Liver (tissue), 9 donors: Measurements from ENCODE around the gene PDLIM5. TPM values are rescaled to one million over a fixed set of nuclear protein-coding genes. Genes with fewer than 3 reads are reported as not detected.
A peak's percentile ranks its signal among the peaks of the same experiment; 100 is the strongest.

Experiments used
- DNase-seq: peaks from one replicate; pipeline ENCODE4 v3.0.0-alpha.2; 2017; ENCODE audit warnings: low spot score
- H3K27ac ChIP-seq, 2 donors: one replicate each; pipeline ENCODE4 v1.7.0; 2013; ENCODE audit warnings: inconsistent platforms in 2 of 2, low read length in 2 of 2, control low read depth in 1 of 2, low read depth in 1 of 2, mild to moderate bottlenecking in 1 of 2
- H3K27me3 ChIP-seq, 4 donors: one replicate each; pipeline versions ENCODE4 v1.6.1 to v1.7.0; 2013; ENCODE audit warnings: low read length in 3 of 4, inconsistent platforms in 1 of 4, mild to moderate bottlenecking in 1 of 4, moderate library complexity in 1 of 4; ENCODE audit not compliant: control insufficient read depth in 4 of 4, insufficient read depth in 4 of 4
- H3K36me3 ChIP-seq, 4 donors: one replicate each; pipeline versions ENCODE4 v1.6.1 to v1.7.0; 2013; ENCODE audit warnings: low read length in 3 of 4, mild to moderate bottlenecking in 3 of 4, low read depth in 1 of 4, moderate library complexity in 1 of 4; ENCODE audit not compliant: control insufficient read depth in 4 of 4, insufficient read depth in 3 of 4
- H3K4me1 ChIP-seq, 4 donors: one replicate each; pipeline versions ENCODE4 v1.6.1 to v1.7.0; 2013; ENCODE audit warnings: low read length in 3 of 4, mild to moderate bottlenecking in 3 of 4, moderate library complexity in 1 of 4; ENCODE audit not compliant: control insufficient read depth in 4 of 4, insufficient read depth in 4 of 4
- H3K4me3 ChIP-seq, 3 donors: one replicate each; pipeline versions ENCODE4 v1.6.1 to v1.7.0; 2013; ENCODE audit warnings: low read length in 3 of 3, control low read depth in 1 of 3, low read depth in 1 of 3, mild to moderate bottlenecking in 1 of 3
- H3K9ac ChIP-seq, 2 donors: one replicate each; pipeline ENCODE4 v1.7.0; 2013; ENCODE audit warnings: low read length in 2 of 2, mild to moderate bottlenecking in 2 of 2, moderate library complexity in 2 of 2, control low read depth in 1 of 2, low read depth in 1 of 2
- H3K9me3 ChIP-seq, 4 donors: one replicate each; pipeline versions ENCODE4 v1.6.1 to v1.7.0; 2013; ENCODE audit warnings: low read length in 3 of 4; ENCODE audit not compliant: control insufficient read depth in 4 of 4
- EGR1 ChIP-seq, 2 donors: IDR thresholded peaks; 2 replicates each; pipeline ENCODE4 v1.6.1; 2016 to 2018; ENCODE audit warnings: antibody characterized with exemption in 2 of 2, low read depth in 2 of 2
- FOXA1 ChIP-seq: IDR thresholded peaks from 2 replicates; pipeline ENCODE4 v1.6.1; 2016; ENCODE audit warnings: antibody characterized with exemption
- FOXA2 ChIP-seq: IDR thresholded peaks from 2 replicates; pipeline ENCODE4 v1.6.1; 2016; ENCODE audit warnings: antibody characterized with exemption
- GABPA ChIP-seq, 2 donors: IDR thresholded peaks in 1 of 2; conservative IDR thresholded peaks in 1 of 2; 2 replicates each; pipeline ENCODE4 v1.6.1; 2016; ENCODE audit warnings: antibody characterized with exemption in 2 of 2, mild to moderate bottlenecking in 1 of 2, moderate library complexity in 1 of 2
- HNF4A ChIP-seq, 2 donors: conservative IDR thresholded peaks; 2 replicates each; pipeline ENCODE4 v1.6.1; 2016; ENCODE audit warnings: antibody characterized with exemption in 2 of 2, mild to moderate bottlenecking in 2 of 2
- HNF4G ChIP-seq: IDR thresholded peaks from 2 replicates; pipeline ENCODE4 v1.6.1; 2016; ENCODE audit warnings: antibody characterized with exemption
- NR2F2 ChIP-seq: IDR thresholded peaks from 2 replicates; pipeline ENCODE4 v1.6.1; 2016; ENCODE audit warnings: antibody characterized with exemption
- RAD21 ChIP-seq, 2 donors: IDR thresholded peaks; 2 replicates each; pipeline ENCODE4 v1.6.1; 2016; ENCODE audit warnings: antibody characterized with exemption in 2 of 2, mild to moderate bottlenecking in 2 of 2
- RXRA ChIP-seq, 2 donors: IDR thresholded peaks; 2 replicates each; pipeline ENCODE4 v1.6.1; 2017 to 2018; ENCODE audit warnings: antibody characterized with exemption in 2 of 2, mild to moderate bottlenecking in 1 of 2
- SP1 ChIP-seq: IDR thresholded peaks from 2 replicates; pipeline ENCODE4 v1.6.1; 2018; ENCODE audit warnings: antibody characterized with exemption, mild to moderate bottlenecking
- TAF1 ChIP-seq: conservative IDR thresholded peaks from 2 replicates; pipeline ENCODE4 v1.6.1; 2016; ENCODE audit warnings: antibody characterized with exemption, mild to moderate bottlenecking
- YY1 ChIP-seq: IDR thresholded peaks from 2 replicates; pipeline ENCODE4 v1.6.1; 2016; ENCODE audit warnings: antibody characterized with exemption, mild to moderate bottlenecking
- WGBS: extraction: QIAGEN DNeasy Blood & Tissue Kit; methylation state at CpG from one replicate; pipeline ENCODE4 v1.1.7; 2013; 5-methylcytosine and 5-hydroxymethylcytosine counted together
- polyA plus RNA-seq, 2 donors: library from polyadenylated mRNA; stranded (reverse) in 1 of 2; unstranded in 1 of 2; fragments of 200-250 nt in 1 of 2; fragments of >200 nt in 1 of 2; fragmentation: Nextera tagmentation in 1 of 2; extraction: Ambion mirVana in 1 of 2; gene quantifications; one replicate each; pipeline versions ENCODE4 v1.2.1 to v1.2.3, GENCODE V29; 2013 to 2015
- total RNA-seq, 2 donors: library from RNA; depleted of rRNA; stranded (reverse); fragments of >200 nt; gene quantifications; one replicate each; pipeline ENCODE4 v1.2.3, GENCODE V29; 2014
- TF ChIP-seq, protein P1 (sequence below): IDR thresholded peaks from 2 replicates; pipeline ENCODE4 v1.6.1; 2016; ENCODE audit warnings: antibody characterized with exemption
- TF ChIP-seq, protein P2 (sequence below): IDR thresholded peaks from 2 replicates; pipeline ENCODE4 v1.6.1; 2016; ENCODE audit warnings: antibody characterized with exemption, mild to moderate bottlenecking
- TF ChIP-seq, protein P3 (sequence below): fragments of 150-350 bp; IDR thresholded peaks from 2 replicates; pipeline ENCODE4 v1.5.1; 2017; ENCODE audit warnings: improper control_type of control experiment, low read depth, low read length; ENCODE audit not compliant: missing input control
- TF ChIP-seq, protein P4 (sequence below): IDR thresholded peaks from 2 replicates; pipeline ENCODE4 v1.6.1; 2016; ENCODE audit warnings: antibody characterized with exemption
- donor health status: healthy.
- donor health status: healthy.
- donor health status: healthy.
- donor health status: healthy.
- donor health status: healthy.

The PDLIM5 gene
- total and polyA plus RNA-seq, 4 donors, result 19.1 to 114 (median 67.8) TPM

DNA sequence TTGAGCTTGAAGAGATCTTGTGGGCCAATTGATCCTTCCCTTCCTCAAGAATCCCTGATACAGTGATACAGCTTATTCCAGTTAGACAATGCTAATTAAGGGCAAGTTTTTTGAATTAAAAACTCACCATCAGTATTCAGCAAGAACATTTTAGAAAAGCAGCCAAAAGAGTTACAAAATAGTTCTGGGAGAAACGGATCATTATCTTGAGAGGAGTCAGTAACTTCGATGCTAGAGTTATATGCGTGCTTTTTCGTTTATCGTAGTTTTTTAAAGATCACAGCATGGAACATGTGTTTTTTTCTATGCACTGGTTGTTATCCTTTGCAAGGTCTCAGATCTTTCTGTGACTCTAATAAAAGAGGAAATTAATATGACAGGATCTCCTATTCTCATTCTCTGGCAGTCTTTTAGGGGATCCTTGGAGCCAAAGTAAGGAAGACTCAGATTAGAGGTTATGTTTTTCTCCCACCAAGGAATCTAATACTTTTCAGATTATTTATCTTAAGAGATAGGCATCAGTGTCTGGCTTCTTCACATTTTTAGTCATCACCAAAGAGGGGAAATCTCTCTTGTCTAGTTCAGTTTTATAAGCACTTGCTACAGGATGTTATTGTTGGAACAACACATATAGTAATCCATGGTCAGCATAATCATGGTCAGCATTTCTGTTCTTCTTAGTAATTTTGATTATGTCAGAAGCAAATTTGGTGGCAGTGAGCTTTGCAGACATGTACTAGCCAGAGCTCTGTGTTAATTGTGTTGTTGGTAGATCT, 109.7 kb downstream of the PDLIM5 start:
- Histone ChIP-seq H3K9me3 (no peaks in the 10 kb centered on the region), H3K4me1 (peaks cover 11 to 55% (median 33%) of the 10 kb centered on the region in 4 donors), H3K4me3 (no peak overlapping the region), H3K36me3 (no peaks in the 10 kb centered on the region), H3K27me3 (no peaks in the 10 kb centered on the region), H3K9ac (no peak overlapping the region), H3K27ac (peak overlapping the region in 1 of 2 donors; percentile 13)
- DNase-seq, result no peak
- TF ChIP-seq, protein P1, sequence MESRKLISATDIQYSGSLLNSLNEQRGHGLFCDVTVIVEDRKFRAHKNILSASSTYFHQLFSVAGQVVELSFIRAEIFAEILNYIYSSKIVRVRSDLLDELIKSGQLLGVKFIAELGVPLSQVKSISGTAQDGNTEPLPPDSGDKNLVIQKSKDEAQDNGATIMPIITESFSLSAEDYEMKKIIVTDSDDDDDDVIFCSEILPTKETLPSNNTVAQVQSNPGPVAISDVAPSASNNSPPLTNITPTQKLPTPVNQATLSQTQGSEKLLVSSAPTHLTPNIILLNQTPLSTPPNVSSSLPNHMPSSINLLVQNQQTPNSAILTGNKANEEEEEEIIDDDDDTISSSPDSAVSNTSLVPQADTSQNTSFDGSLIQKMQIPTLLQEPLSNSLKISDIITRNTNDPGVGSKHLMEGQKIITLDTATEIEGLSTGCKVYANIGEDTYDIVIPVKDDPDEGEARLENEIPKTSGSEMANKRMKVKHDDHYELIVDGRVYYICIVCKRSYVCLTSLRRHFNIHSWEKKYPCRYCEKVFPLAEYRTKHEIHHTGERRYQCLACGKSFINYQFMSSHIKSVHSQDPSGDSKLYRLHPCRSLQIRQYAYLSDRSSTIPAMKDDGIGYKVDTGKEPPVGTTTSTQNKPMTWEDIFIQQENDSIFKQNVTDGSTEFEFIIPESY, result no peak
- TF ChIP-seq RAD21 (IDR thresholded peaks at IDR 0.05) (no peak), GABPA (IDR thresholded peaks at IDR 0.05 in 1 of 2, conservative IDR thresholded peaks at IDR 0.05 in 1 of 2) (no peak), FOXA2 (no peak), HNF4G (no peak)
- 29% methylated on average over 5 of the region's 5 CpGs for WGBS

DNA sequence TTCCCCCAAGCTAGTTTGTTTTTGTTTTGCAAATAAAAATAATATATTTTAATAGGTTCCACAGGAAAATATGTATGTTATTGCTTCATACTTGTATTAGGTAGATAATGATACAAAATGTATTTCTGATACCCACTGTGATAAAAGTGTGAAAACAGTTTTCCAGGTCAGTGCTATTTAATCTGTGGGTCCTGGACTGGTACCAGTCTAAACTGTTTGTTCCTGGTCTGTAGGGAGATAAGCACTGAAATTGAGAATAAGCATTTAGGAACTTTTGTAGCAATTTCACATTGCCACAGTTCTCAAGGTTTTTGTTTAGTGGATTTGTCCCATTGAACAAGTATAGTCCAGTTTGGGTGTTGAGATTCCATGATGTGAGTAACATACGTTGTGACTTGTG, 110.5 kb downstream of the PDLIM5 start:
- peak overlapping the region in 1 of 2 donors; percentile 51 for H3K9ac ChIP-seq
- 43% methylated on average over 1 of the region's 1 CpG for WGBS
- no peaks in the 10 kb centered on the region for H3K27me3 ChIP-seq
- TF ChIP-seq SP1 (peak; percentile 29), YY1 (no peak), FOXA2 (no peak), TAF1 (peak; percentile 38), RAD21 (IDR thresholded peaks at IDR 0.05) (peak in 1 of 2 donors; percentile 38), HNF4A (conservative IDR thresholded peaks at IDR 0.05) (peak in 1 of 2 donors; percentile 42)
- H3K36me3 ChIP-seq, result no peaks in the 10 kb centered on the region
- no peaks in the 10 kb centered on the region for H3K9me3 ChIP-seq
- H3K4me3 ChIP-seq, result no peak overlapping the region
- peak overlapping the region in 1 of 2 donors; percentile 32 for H3K27ac ChIP-seq
- H3K4me1 ChIP-seq, result peaks cover 11 to 55% (median 35%) of the 10 kb centered on the region in 4 donors
- no peak for DNase-seq

DNA sequence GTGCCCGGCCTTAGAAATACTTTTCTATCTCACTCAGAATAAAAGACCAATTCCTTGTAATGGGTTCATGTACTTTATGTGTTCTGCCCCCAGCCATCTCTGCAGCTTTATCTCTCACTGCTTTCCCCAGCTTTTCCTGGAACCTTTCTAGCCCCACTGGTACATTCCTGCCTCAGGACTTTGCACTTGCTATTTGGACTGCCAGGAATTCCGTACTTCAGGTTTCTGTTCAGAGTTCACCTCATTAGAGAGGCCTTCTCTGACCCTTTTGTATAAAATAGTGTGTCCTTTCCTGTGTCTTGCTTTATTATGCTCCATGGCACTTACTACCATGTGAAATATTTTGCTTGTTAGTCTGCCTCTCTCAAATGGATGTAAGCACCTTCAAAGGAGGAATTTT, 112.5 kb downstream of the PDLIM5 start:
- no peak overlapping the region for H3K4me3 ChIP-seq
- peak overlapping the region in 1 of 2 donors; percentile 55 for H3K27ac ChIP-seq
- H3K36me3 ChIP-seq, result no peaks in the 10 kb centered on the region
- H3K9me3 ChIP-seq, result no peaks in the 10 kb centered on the region
- peaks cover 11 to 60% (median 39%) of the 10 kb centered on the region in 4 donors for H3K4me1 ChIP-seq
- 34% methylated on average over 2 of the region's 2 CpGs for WGBS
- H3K27me3 ChIP-seq, result no peaks in the 10 kb centered on the region
- no peak for DNase-seq
- no peak overlapping the region for H3K9ac ChIP-seq
- TF ChIP-seq HNF4G (peak; percentile 99), RAD21 (IDR thresholded peaks at IDR 0.05) (peak; percentile 55 to 69), FOXA2 (peak; percentile 41), RXRA (IDR thresholded peaks at IDR 0.05) (peak; percentile 93 to 97), NR2F2 (peak; percentile 72), EGR1 (IDR thresholded peaks at IDR 0.05; ENCODE audit: low read depth in 2 of 2) (peak; percentile 31 to 66), YY1 (peak; percentile 83), FOXA1 (no peak), GABPA (IDR thresholded peaks at IDR 0.05 in 1 of 2, conservative IDR thresholded peaks at IDR 0.05 in 1 of 2) (peak in 1 of 2 donors; percentile 50), TAF1 (peak; percentile 56), SP1 (peak; percentile 99)
- TF ChIP-seq, protein P1, result peak; percentile 63
- TF ChIP-seq, protein P2, sequence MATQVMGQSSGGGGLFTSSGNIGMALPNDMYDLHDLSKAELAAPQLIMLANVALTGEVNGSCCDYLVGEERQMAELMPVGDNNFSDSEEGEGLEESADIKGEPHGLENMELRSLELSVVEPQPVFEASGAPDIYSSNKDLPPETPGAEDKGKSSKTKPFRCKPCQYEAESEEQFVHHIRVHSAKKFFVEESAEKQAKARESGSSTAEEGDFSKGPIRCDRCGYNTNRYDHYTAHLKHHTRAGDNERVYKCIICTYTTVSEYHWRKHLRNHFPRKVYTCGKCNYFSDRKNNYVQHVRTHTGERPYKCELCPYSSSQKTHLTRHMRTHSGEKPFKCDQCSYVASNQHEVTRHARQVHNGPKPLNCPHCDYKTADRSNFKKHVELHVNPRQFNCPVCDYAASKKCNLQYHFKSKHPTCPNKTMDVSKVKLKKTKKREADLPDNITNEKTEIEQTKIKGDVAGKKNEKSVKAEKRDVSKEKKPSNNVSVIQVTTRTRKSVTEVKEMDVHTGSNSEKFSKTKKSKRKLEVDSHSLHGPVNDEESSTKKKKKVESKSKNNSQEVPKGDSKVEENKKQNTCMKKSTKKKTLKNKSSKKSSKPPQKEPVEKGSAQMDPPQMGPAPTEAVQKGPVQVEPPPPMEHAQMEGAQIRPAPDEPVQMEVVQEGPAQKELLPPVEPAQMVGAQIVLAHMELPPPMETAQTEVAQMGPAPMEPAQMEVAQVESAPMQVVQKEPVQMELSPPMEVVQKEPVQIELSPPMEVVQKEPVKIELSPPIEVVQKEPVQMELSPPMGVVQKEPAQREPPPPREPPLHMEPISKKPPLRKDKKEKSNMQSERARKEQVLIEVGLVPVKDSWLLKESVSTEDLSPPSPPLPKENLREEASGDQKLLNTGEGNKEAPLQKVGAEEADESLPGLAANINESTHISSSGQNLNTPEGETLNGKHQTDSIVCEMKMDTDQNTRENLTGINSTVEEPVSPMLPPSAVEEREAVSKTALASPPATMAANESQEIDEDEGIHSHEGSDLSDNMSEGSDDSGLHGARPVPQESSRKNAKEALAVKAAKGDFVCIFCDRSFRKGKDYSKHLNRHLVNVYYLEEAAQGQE, result peak; percentile 80
- TF ChIP-seq, protein P3, sequence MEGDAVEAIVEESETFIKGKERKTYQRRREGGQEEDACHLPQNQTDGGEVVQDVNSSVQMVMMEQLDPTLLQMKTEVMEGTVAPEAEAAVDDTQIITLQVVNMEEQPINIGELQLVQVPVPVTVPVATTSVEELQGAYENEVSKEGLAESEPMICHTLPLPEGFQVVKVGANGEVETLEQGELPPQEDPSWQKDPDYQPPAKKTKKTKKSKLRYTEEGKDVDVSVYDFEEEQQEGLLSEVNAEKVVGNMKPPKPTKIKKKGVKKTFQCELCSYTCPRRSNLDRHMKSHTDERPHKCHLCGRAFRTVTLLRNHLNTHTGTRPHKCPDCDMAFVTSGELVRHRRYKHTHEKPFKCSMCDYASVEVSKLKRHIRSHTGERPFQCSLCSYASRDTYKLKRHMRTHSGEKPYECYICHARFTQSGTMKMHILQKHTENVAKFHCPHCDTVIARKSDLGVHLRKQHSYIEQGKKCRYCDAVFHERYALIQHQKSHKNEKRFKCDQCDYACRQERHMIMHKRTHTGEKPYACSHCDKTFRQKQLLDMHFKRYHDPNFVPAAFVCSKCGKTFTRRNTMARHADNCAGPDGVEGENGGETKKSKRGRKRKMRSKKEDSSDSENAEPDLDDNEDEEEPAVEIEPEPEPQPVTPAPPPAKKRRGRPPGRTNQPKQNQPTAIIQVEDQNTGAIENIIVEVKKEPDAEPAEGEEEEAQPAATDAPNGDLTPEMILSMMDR, result no peak
- TF ChIP-seq, protein P4, sequence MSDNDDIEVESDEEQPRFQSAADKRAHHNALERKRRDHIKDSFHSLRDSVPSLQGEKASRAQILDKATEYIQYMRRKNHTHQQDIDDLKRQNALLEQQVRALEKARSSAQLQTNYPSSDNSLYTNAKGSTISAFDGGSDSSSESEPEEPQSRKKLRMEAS, result peak; percentile 90
